Midbrain (tissue), 1 donor: ENCODE measurements around the gene ZPBP2.
"Not testable (repeated sequence)": the region's sequence is repeated elsewhere in the genome, so short reads cannot be mapped to it uniquely, and the experiment has no call there.

Source experiments
- DNase-seq: peaks from one replicate; lab custom pipeline; 2025; lab: John Stamatoyannopoulos, UW

The ZPBP2 gene

DNA sequence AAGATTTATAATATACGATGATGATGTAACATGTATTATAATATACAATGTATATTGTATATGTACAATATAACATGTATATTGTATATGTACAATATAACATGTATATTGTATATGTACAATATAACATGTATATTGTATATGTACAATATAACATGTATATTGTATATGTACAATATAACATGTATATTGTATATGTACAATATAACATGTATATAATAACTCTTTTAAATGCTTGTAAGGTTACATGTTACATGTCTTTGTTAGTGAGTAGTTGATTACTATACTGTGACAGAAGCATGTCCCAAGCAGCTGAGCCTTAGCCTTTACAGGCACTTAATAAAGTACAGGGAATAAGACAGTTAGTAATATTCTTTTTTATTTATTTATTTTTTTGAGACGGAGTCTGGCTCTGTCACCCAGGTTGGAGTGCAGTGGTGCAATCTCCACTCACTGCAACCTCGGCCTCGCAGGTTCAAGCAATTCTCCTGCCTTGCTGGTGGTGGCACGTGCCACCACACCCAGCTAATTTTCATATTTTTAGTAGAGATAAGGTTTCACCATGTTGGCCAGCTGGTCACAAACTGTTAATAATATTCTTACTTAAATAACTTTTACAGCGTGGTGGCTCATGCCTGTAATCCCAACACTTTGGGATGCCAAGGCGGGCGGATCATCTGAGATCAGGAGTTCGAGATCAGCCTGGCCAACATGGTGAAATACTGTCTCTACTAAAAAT is 11.9 kb upstream of the ZPBP2 start:
- DNase-seq: not testable (repeated sequence)

- no peak for DNase-seq
Measured at GRCh38 chr17:39861235-39861634, 6.8 kb upstream of the ZPBP2 start.

DNA sequence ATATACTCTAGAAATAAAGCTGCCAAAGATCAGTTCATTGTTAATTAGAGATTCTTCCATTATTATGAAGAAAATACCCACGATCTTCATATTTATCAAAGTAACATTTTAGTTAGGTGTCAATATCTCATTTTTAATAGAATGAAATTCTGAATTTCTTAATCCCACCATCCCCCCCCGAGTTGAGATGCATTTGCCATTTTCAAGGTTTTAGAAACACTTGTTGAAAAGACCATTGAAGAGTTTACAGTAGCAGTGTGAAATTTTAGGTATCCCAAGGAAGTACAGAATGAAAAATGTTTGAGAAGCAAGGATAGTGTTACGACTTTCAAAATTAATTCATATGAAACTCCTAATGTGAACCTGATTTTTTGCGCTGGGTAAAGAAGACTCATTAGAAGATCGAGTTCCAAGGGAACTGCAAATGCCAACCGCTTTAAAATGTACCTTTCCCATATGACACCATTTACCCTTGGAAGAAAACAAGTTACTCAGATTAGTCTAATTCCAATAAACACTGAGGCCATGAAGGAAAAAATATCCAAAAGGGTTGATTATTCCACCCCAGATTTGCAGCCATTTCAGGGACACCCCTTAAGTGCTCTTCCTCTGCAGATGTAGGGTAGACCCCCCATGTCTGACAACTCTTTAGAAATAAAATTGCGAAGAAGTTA is 4.6 kb upstream of the ZPBP2 start:
- DNase-seq: no peak

GRCh38 chr17:39863918-39864746 is 3.9 kb upstream of the ZPBP2 start, which contains the start of gene IKZF3:
Gene IKZF3 (minus strand): TSS chr17:39864312. CDS start chr17:39864126, 186 bp downstream.
- no peak for DNase-seq

DNA sequence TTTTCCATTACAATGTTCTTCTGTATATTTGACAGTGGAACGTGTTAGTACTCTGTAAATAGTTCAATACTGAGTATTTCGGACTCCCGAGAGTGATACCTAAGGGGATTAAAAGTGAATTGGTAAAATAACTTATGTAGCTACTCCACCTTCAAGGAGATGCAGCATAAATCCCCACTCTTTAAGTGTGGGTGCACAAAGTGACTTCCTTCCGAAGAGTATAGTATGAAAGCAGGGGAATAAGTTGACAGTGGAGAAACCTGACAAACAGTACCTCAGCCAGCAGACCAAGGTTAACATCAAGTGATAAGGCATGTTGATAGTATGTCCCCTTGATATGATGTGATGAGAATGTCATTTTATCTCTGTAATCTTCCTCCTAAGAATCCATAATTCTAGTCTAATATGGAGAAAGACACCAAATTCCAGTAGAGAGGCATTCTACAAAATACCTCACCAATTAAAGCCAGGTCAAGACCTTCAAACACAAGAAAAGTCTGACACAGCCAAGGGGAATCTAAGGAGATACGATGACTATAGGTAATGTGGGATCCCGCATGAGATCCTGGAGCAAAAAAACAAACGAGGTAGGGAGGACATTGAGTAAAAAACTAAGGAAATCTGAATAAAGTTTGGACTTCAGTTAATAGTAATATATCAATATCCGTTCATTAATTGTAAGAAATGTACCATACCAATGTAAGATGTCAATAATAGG is 1.8 kb upstream of the ZPBP2 start:
- no peak for DNase-seq

- no peak for DNase-seq
Measured at GRCh38 chr17:39867084-39867879, 720 bp upstream of the ZPBP2 start.

DNA sequence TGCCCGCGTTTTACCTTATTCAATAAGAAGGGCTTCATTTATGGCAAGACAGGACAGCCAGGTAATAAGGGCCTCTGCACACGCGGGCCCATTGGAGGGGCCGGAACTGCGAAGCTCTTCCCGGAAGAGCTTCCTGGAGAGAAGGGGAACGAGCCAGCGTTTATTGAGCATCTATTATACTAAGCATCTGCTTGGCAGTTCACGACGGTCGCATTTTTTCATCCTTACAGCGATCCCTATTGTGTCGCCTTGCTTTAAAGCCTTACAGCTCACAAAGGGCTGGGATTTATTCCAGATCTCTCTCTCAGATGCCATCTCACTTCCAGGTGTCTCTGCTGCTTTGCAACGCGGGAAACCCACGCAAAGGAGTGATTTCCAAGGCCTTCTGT is 546 bp downstream of the ZPBP2 start:
- DNase-seq: no peak

DNA sequence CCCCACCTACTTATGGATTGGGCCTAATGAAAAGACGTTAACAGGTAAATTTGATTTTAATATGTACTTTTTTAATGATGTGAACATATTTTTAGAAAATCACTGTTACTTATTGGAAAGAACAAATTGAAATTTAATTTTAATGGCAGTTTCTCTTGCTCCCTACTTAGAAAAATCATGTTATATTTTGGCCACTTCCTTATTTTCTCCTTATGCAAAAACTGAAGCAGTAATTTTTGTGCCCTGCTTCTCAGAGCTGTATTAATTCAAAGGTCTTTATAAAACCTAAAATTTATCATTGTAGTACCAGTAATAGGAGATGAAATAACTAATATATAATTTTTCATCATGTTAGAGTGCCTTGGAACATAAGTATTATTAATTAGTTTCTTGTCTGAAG is 2.8 kb downstream of the ZPBP2 start:
- no peak for DNase-seq

- DNase-seq: no peak
Measured at GRCh38 chr17:39871801-39872200, 3.8 kb downstream of the ZPBP2 start.

DNA sequence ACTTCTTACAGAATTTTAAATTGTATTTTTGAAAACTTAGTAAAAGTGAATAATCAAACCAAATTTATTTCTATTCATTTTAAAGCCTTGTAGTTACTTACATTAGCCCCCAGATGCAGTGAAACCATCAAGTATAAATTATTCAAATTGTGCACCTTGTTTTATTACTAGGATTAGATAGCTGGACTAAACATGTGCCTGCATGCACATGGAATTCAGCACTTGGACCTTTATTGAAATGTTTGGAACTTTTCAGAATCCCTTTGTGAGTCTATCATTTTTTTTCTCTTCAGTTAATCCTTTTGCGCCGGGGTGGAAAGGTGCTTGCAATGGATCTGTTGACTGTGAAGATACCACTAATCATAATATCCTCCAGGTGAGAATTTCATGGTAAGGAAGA is 4.7 kb downstream of the ZPBP2 start:
- DNase-seq: no peak

GRCh38 chr17:39886102-39886501 is 18.1 kb downstream of the ZPBP2 start:
- not testable (repeated sequence) for DNase-seq

DNA sequence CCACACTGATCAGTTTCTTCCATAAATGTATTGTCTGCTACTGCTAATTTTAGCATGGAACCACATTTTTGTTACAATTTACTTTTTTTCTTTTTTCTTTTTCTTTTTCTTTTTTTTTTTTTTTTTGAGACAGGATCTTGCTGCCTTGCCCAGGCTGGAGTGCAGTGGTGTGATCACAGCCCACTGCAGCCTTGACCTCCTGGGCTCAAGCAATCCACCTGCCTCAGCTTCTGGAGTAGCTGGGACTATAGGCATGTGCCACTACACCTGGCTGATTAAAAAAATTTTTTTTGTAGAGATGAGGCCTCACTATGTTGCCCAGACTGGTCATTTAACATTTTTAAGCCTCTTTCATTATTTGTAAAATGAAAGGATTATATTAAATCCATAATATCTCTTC is 19.1 kb downstream of the ZPBP2 start:
- no peak for DNase-seq

DNA sequence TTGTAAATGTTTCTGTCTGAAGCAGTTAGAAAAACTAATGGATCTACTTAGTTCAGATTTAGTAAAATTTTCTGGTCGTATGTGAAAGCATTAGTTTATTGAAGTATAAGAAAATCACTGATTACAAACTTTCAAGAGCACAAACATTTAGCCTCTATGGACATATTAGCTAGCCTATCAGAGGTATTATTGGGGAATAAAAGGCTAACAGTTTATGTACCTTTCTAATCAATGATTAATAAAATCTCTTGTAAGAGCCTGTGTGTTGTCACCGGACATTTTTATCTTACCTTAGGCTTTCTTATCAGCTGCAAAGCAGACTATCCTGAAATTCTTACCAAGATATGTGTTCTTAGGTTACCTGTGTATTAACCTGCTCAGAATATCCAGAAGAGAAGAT is 21.2 kb downstream of the ZPBP2 start:
- no peak for DNase-seq

- no peak for DNase-seq
Measured at GRCh38 chr17:39894681-39895376, 26.8 kb downstream of the ZPBP2 start.

DNA sequence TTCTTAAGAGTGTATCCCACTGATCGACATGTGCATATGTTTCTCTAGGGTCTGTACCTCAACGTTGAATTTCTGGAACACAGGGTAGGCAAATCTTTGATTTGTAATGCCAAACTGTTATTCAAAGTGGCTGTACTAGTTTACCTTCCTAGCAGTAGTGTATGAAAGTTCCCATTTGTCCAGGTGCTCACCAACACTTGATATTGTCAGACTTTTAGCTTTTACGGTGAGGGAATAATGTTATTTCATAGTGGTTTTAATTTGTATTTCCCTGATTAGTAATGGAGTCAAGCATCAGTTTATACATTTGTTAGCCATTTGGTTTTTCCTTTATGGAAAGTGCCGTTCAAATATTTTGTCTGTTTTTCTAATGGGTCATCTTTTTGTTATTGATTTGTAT is 30.1 kb downstream of the ZPBP2 start:
- no peak for DNase-seq

DNA sequence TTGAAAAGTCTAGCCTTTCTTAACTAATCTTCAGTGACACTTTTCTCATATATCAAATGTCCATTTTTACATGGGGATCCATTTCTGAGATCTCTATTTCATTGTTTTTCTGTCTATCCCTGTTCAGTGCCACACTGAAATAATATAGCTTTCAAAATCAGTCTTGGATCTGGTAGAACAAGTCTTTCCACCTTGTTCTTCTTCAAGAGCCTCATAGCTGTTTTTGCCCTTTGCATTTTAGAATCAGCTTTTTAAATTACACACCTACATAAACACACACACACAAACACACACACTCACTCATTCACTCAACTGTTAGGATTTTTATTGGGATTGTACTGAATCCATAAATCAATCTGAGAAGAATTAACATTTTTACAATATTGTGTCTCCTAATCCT is 31.2 kb downstream of the ZPBP2 start:
- no peak for DNase-seq

GRCh38 chr17:39902027-39902426 is 34.0 kb downstream of the ZPBP2 start:
- not testable (repeated sequence) for DNase-seq

- no peak for DNase-seq
Measured at GRCh38 chr17:39903158-39903884, 35.3 kb downstream of the ZPBP2 start.

- DNase-seq: no peak
Measured at GRCh38 chr17:39904990-39905288, 36.9 kb downstream of the ZPBP2 start.

- DNase-seq: no peak
Measured at GRCh38 chr17:39908789-39909352, 40.9 kb downstream of the ZPBP2 start.
